Measurements from ENCODE around the gene STYXL2. TPM values are rescaled to one million over a fixed set of nuclear protein-coding genes. Genes with fewer than 3 reads are reported as not detected.

The STYXL2 gene
- total and polyA plus RNA-seq, 2 donors (not counting 1 experiment from before 2014, with no cell fraction given) = not detected

DNA sequence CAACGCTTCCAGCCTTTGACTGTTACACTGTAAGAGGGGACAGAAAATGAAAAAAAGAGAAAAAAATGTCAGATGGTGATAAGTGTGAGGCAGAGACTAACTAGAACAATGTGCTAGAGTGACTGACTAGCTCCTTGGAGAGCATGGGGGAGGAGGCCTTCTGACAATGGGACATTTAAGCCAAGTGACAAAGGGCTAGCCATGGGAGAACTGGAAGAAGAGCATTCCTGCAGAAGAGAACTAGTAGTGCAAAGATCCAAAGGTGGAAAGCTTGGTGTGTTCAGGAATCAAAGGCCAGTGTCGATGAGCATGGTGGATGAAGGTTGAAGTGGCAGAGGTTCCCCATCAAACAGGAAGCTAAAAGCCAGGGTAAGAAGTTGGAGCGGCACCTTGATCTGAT, 25.8 kb downstream of the STYXL2 start:
- Histone ChIP-seq H2AFZ (ENCODE audit: insufficient read depth, low read depth, low read length, poor library complexity, severe bottlenecking) (no peak overlapping the region), H3K27me3 (replicated peaks in 1 of 4; ENCODE audit: control extremely low read depth in 1 of 4, control insufficient read depth in 3 of 4, insufficient read depth in 4 of 4, low read length in 3 of 4) (peaks cover 0 to 23% (median 6%) of the 10 kb centered on the region in 4 experiments), H3K4me1 (ENCODE audit: control insufficient read depth in 2 of 2, insufficient read depth in 2 of 2, low read length in 2 of 2) (peaks cover 12 to 13% of the 10 kb centered on the region in 2 donors), H4K20me1 (ENCODE audit: control insufficient read depth, insufficient read depth, low read length, poor library complexity, severe bottlenecking) (no peaks in the 10 kb centered on the region), H3K4me3 (ENCODE audit: control extremely low read depth in 1 of 5, extremely low read depth in 1 of 5, insufficient read depth in 1 of 5, low read depth in 2 of 5, low read length in 4 of 5) (no peak overlapping the region), H3K9me3 (ENCODE audit: control extremely low read depth in 1 of 3, control insufficient read depth in 2 of 3, insufficient read depth in 1 of 3, low read length in 2 of 3) (no peaks in the 10 kb centered on the region), H3K36me3 (replicated peaks in 1 of 2; ENCODE audit: control extremely low read depth in 1 of 2, control insufficient read depth in 1 of 2, extremely low read depth in 1 of 2, insufficient read depth in 2 of 2, low read length in 1 of 2) (no peaks in the 10 kb centered on the region), H3K79me2 (ENCODE audit: control insufficient read depth, insufficient read depth, low read length) (no peaks in the 10 kb centered on the region), H3K27ac (ENCODE audit: low read length in 2 of 2) (no peak overlapping the region), H3K4me2 (replicated peaks; ENCODE audit: low read depth, low read length, poor library complexity, severe bottlenecking) (no peak overlapping the region), H3K9ac (ENCODE audit: low read length) (no peak overlapping the region)
- H3K27me3 Mint-ChIP-seq = peaks cover 37% of the 10 kb centered on the region
- 100% methylated on average over 1 of the region's 3 CpGs for WGBS (ENCODE audit: insufficient coverage)
- ATAC-seq (ENCODE audit: low read depth) (no peak), DNase-seq (no peak)
- H3K4me3 Mint-ChIP-seq = no peak overlapping the region
- no peak overlapping the region for H3K27ac Mint-ChIP-seq
- CTCF ChIA-PET = no interaction called here
- POLR2A ChIA-PET = no interaction called here
- H3K4me1 Mint-ChIP-seq = peaks cover 8% of the 10 kb centered on the region
- H3K9me3 Mint-ChIP-seq (ENCODE audit: insufficient read depth) = no peaks in the 10 kb centered on the region
- intact Hi-C loops (cut with micrococcal nuclease) = no loop called here
- TF ChIP-seq, protein P1, sequence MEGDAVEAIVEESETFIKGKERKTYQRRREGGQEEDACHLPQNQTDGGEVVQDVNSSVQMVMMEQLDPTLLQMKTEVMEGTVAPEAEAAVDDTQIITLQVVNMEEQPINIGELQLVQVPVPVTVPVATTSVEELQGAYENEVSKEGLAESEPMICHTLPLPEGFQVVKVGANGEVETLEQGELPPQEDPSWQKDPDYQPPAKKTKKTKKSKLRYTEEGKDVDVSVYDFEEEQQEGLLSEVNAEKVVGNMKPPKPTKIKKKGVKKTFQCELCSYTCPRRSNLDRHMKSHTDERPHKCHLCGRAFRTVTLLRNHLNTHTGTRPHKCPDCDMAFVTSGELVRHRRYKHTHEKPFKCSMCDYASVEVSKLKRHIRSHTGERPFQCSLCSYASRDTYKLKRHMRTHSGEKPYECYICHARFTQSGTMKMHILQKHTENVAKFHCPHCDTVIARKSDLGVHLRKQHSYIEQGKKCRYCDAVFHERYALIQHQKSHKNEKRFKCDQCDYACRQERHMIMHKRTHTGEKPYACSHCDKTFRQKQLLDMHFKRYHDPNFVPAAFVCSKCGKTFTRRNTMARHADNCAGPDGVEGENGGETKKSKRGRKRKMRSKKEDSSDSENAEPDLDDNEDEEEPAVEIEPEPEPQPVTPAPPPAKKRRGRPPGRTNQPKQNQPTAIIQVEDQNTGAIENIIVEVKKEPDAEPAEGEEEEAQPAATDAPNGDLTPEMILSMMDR (IDR thresholded peaks at IDR 0.05) = no peak
- TF ChIP-seq EZH2 (IDR thresholded peaks at IDR 0.05; ENCODE audit: borderline replicate concordance, insufficient read depth, low read depth, low read length, poor library complexity, severe bottlenecking) = no peak

- H3K9me3 ChIP-seq (ENCODE audit: control extremely low read depth in 1 of 3, control insufficient read depth in 2 of 3, insufficient read depth in 1 of 3, low read length in 2 of 3) = no peaks in the 10 kb centered on the region
These were observed 27.0 kb downstream of the STYXL2 start for GRCh38 chr1:167120899-167121298.

More at GRCh38 chr1:167120899-167121298, 27.0 kb downstream of the STYXL2 start:
- POLR2A ChIA-PET = interaction anchor here (0.6 kb wide), 1 partner anchor 514 kb away, joined by 3 read pairs; no protein-coding TSS in a partner anchor
- WGBS (ENCODE audit: insufficient coverage) = 37% methylated on average over 5 of the region's 13 CpGs
- ATAC-seq (ENCODE audit: low read depth) (no peak), DNase-seq (no peak)
- no peaks in the 10 kb centered on the region for H3K9me3 Mint-ChIP-seq (ENCODE audit: insufficient read depth)
- Histone ChIP-seq H3K36me3 (replicated peaks in 1 of 2; ENCODE audit: control extremely low read depth in 1 of 2, control insufficient read depth in 1 of 2, extremely low read depth in 1 of 2, insufficient read depth in 2 of 2, low read length in 1 of 2) (no peaks in the 10 kb centered on the region), H3K4me2 (replicated peaks; ENCODE audit: low read depth, low read length, poor library complexity, severe bottlenecking) (peak overlapping the region; percentile 86), H4K20me1 (ENCODE audit: control insufficient read depth, insufficient read depth, low read length, poor library complexity, severe bottlenecking) (no peaks in the 10 kb centered on the region), H3K27me3 (replicated peaks in 1 of 4; ENCODE audit: control extremely low read depth in 1 of 4, control insufficient read depth in 3 of 4, insufficient read depth in 4 of 4, low read length in 3 of 4) (peaks cover 0 to 23% (median 6%) of the 10 kb centered on the region in 4 experiments), H3K79me2 (ENCODE audit: control insufficient read depth, insufficient read depth, low read length) (no peaks in the 10 kb centered on the region), H3K27ac (ENCODE audit: low read length in 2 of 2) (no peak overlapping the region), H3K4me3 (ENCODE audit: control extremely low read depth in 1 of 5, extremely low read depth in 1 of 5, insufficient read depth in 1 of 5, low read depth in 2 of 5, low read length in 4 of 5) (peak overlapping the region in 4 of 5 experiments; percentile 16 to 59 (median 46)), H2AFZ (ENCODE audit: insufficient read depth, low read depth, low read length, poor library complexity, severe bottlenecking) (peak overlapping the region; percentile 80), H3K9ac (ENCODE audit: low read length) (peak overlapping the region; percentile 61), H3K4me1 (ENCODE audit: control insufficient read depth in 2 of 2, insufficient read depth in 2 of 2, low read length in 2 of 2) (peaks cover 8 to 9% of the 10 kb centered on the region in 2 donors)
- intact Hi-C loops (cut with micrococcal nuclease) = no loop called here
- CTCF ChIA-PET = interaction anchor here (0.7 kb wide), 2 partner anchors 39 to 56 kb away, joined by 3 to 5 read pairs; no protein-coding TSS in a partner anchor
- peaks cover 4% of the 10 kb centered on the region for H3K4me1 Mint-ChIP-seq
- H3K27me3 Mint-ChIP-seq = peaks cover 39% of the 10 kb centered on the region
- TF ChIP-seq, protein P1 (IDR thresholded peaks at IDR 0.05) = no peak
- no peak for TF ChIP-seq EZH2 (IDR thresholded peaks at IDR 0.05; ENCODE audit: borderline replicate concordance, insufficient read depth, low read depth, low read length, poor library complexity, severe bottlenecking)
- peak overlapping the region; percentile 84 for H3K4me3 Mint-ChIP-seq
- H3K27ac Mint-ChIP-seq = no peak overlapping the region

Data from B cell (primary cell).